Measurements from ENCODE around the gene MTERF2. TPM values are rescaled to one million over a fixed set of nuclear protein-coding genes. Genes with fewer than 3 reads are reported as not detected.

Gene MTERF2
- total and polyA plus RNA-seq, 10 of the 15 experiments (the other 5 are each of a cell fraction or from before 2014, with no cell fraction given) = 2.1 to 9.8 (median 6.7) TPM

- FAIRE-seq (no peak), DNase-seq (ENCODE audit: low read depth, low spot score) (no peak), ATAC-seq (no peak)
- SMC1A ChIA-PET (ENCODE audit: uncharacterized antibody, unreplicated experiment) = interaction anchor here (1.3 kb wide), 1 partner anchor 10 kb away, joined by 4 read pairs; no protein-coding TSS in a partner anchor
- in situ Hi-C loops (cut with MboI) = no loop called here
- RAD21 ChIA-PET (ENCODE audit: unreplicated experiment) = no interaction called here
- no peak overlapping the region for H3K4me2 ChIP-seq (ENCODE audit: control insufficient read depth, insufficient read depth)
- H2AFZ ChIP-seq (ENCODE audit: control insufficient read depth, low read depth, low read length) = no peak overlapping the region
- intact Hi-C loops (cut with micrococcal nuclease; ENCODE audit: unreplicated experiment) = no loop called here
- POLR2A ChIA-PET = interaction anchor here (0.6 kb wide), 1 partner anchor 1865 kb away, joined by 3 read pairs; no protein-coding TSS in a partner anchor
- BruUV-seq (replicated peaks) = no TSS peak
- peaks cover 0 to 11% of the 10 kb centered on the region in 2 experiments; a peak in 2 of 4 replicates for H3K36me3 ChIP-seq (ENCODE audit: control insufficient read depth in 2 of 2, insufficient read depth in 2 of 2, low read length in 1 of 2)
- no peak overlapping the region for H3K9ac ChIP-seq (ENCODE audit: control insufficient read depth, insufficient read depth, low read length)
- H3K79me2 ChIP-seq (ENCODE audit: control insufficient read depth, insufficient read depth, low read length) = no peaks in the 10 kb centered on the region; the same call in 1 of the 2 replicates
- H4K20me1 ChIP-seq (ENCODE audit: control insufficient read depth, insufficient read depth) = no peaks in the 10 kb centered on the region
- no peak overlapping the region for H3K27ac ChIP-seq (ENCODE audit: control insufficient read depth, insufficient read depth)
- no peak overlapping the region for H3K4me3 ChIP-seq
- H3K27me3 ChIP-seq (replicated peaks in 1 of 2; ENCODE audit: control insufficient read depth in 2 of 2, insufficient read depth in 2 of 2, low read length in 1 of 2) = no peaks in the 10 kb centered on the region
- no peaks in the 10 kb centered on the region for H3K9me3 ChIP-seq (replicated peaks; ENCODE audit: control insufficient read depth, insufficient read depth, low read length)
- peaks cover 5% of the 10 kb centered on the region; the same call in 1 of the 2 replicates for H3K4me1 ChIP-seq (ENCODE audit: control insufficient read depth, insufficient read depth, low read length)
- CTCF ChIA-PET = no interaction called here
- no peak for TF ChIP-seq MEF2A (IDR thresholded peaks at IDR 0.05; ENCODE audit: insufficient read depth, low read depth, low read length)
- TF ChIP-seq FOXK2 (IDR thresholded peaks at IDR 0.05) = no peak
- TF ChIP-seq JUND (IDR thresholded peaks at IDR 0.05; ENCODE audit: low read depth, low read length) = no peak
- TF ChIP-seq WRNIP1 (IDR thresholded peaks at IDR 0.05; ENCODE audit: borderline replicate concordance, low read depth, low read length) = no peak
- no peak for TF ChIP-seq CEBPZ (IDR thresholded peaks at IDR 0.05; ENCODE audit: low read depth, low read length)
- no peak for TF ChIP-seq RB1 (IDR thresholded peaks at IDR 0.05; ENCODE audit: borderline replicate concordance)
- no peak for TF ChIP-seq ZBTB4 (CRISPR knock-in tag; IDR thresholded peaks at IDR 0.05)
- no peak for TF ChIP-seq BCL11A (IDR thresholded peaks at IDR 0.05; ENCODE audit: low read depth, low read length)
- TF ChIP-seq NFXL1 (IDR thresholded peaks at IDR 0.05; ENCODE audit: borderline replicate concordance) = no peak
- no peak for TF ChIP-seq NR2C1 (IDR thresholded peaks at IDR 0.05)
- no peak for TF ChIP-seq CUX1 (IDR thresholded peaks at IDR 0.05; ENCODE audit: insufficient replicate concordance, low read depth, low read length)
Measured at GRCh38 chr12:106973545-106973944, 13.4 kb downstream of the MTERF2 start.

All from GM12878 (cell line).